NCI-H128 (cell line): Measurements from ENCODE around the gene CLRN1.

ENCODE experiments used
- DNase-seq: peaks from one replicate; lab custom pipeline; 2025; ENCODE audit not compliant: unreplicated experiment; lab: John Stamatoyannopoulos, UW

CLRN1 gene

GRCh38 chr3:150878290-150878689 lies 94.2 kb downstream of the CLRN1 start:
- no peak for DNase-seq

- DNase-seq = no peak
Measured at GRCh38 chr3:150877303-150877702, 95.2 kb downstream of the CLRN1 start.

GRCh38 chr3:150876611-150877265 lies 95.8 kb downstream of the CLRN1 start:
- no peak for DNase-seq
